ENCODE data around the gene EFCAB11.
A peak's percentile ranks its signal among the peaks of the same experiment; 100 is the strongest.

EFCAB11 gene

DNA sequence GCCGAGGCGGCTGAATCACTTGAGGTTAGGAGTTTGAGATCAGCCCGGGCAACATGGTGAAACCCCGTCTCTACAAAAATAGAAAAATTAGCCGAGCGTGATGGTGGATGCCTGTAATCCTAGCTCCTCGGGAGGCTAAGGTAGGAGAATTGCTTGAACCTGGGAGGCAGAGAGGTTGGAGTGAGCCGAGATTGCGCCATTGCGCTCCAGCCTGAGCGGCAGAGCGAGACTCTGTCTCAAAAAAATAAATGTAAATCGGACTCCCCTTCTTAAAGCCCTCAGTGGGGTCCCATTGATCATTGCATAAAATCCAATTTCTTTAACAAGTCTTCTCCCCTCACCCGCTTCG lies 2.1 kb upstream of the EFCAB11 start:
- DNase-seq, result no peak

DNA sequence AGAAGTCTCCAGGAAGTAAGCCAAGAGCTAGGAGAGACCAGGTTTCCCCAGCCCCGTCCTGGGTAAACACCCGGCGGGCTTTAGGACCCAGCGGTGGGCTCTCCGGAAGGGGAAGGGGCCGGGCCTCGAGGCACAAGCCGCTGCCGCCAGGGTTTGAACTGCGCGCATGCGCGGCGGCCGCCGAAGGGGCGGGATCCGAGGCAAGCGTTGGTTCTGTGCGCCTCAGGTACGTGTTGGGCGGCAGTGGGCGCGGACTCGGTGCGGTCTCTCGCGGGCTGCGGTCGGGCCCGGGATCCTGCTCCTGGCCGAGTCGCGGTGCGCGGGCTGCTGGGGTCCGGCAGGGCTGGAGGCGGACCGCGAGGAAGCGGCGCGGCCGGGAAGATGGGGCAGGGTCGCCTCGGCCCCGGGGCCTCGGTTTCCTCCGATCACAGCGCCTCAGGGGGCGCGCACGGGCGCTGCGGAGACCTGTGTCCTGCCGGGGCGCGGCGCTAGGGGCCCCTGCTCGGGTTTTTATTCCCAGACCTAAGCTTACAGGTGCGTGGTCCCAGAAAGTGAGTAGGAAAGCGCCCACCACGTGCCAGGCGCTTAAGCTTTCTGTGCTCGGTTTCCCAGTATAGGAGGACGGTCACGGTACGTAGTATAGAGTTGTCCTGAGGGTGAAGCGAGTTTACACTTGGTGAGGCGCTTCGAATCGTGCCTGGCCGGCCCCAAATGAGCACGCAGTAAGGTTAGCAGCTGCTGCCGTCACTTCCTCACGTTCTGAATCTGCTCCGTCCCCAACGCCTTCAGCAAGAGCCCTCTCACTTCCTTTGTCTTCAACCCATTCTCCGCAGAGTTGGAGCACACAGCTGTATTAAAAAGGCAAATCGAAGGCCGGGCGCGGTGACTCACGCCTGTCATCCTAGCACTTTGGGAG lies 1.5 kb upstream of the EFCAB11 start, which contains the start of gene TDP1:
TSS of gene TDP1 (plus strand) at position 183 of the 916 bp plus-strand sequence. CDS start 7,188 bp downstream, outside the sequence.
- DNase-seq, result peak; percentile 94

- DNase-seq, result no peak
Measured at GRCh38 chr14:89955022-89955744, 653 bp upstream of the EFCAB11 start.

- DNase-seq, result no peak
Measured at GRCh38 chr14:89953602-89954001, 928 bp downstream of the EFCAB11 start.

- DNase-seq, result no peak
Measured at GRCh38 chr14:89952576-89952975, 2.0 kb downstream of the EFCAB11 start.

- DNase-seq, result no peak
Measured at GRCh38 chr14:89947344-89947743, 7.2 kb downstream of the EFCAB11 start.

DNA sequence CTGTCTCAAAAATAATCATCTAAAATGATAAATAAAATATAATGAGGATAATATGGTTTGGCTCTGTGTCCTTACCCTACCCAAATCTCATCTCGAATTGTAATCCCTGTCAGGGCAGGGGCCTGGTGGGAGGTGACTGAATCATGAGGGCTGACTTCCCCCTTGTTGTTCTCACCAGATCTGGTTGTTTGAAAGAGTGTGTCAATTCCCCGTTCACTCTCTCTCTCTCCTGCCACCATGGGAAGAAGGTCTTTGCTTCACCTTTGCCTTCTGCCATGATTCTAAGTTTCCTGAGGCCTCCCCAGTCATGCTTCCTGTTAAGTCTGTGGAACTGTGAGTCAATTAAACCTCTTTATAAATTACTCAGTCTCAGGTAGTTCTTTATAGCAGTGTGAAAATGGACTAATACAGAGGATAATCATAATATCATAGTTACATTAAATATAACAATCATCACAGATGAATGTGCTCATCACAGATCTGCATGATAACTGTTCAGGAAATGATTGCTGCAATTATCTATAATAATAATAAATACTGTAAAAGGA lies 12.6 kb downstream of the EFCAB11 start:
- no peak for DNase-seq

DNA sequence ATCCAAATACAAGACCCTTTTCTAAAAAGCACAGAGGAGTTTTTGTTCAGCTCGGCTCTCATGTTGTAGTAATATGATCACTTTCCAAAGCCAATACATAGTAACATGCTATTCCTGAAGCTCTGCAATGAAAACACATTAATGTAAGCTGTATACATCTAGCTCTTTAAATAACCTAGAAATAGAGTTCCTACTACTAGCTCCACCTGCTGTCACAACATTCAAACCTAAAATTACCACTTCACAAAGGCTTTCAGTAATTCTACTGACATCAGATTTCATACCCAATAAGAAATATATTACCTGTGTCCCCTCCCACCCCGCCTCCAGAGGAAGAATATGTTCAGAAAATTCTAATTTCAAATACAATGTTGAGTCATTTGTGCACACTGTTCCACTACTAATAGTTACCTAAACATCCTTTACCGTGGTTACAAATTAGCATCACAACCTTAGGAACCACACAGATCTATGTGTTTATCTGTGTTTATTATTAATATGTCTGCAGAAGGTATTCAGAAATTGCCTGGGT lies 17.8 kb downstream of the EFCAB11 start:
- peak; percentile 0 for DNase-seq

DNA sequence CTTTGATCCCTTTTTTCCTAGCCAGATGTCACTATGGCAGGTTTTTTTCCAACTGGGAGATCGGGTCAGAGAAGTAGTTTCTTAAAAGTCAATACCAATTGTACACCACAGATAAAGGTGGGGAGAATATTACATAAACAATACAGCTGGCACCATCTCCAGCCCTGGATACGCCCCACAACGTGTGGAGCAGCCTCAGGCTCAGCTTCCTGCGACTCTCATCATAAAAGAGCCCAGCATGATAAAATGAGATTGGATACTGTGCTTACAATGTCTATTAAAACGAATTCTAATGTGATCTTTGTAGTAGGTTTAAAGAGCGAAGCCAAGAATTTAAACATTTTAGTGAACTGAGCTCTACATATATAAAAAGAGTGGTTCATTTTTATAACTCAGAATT lies 21.5 kb downstream of the EFCAB11 start:
- DNase-seq, result peak; percentile 6

DNA sequence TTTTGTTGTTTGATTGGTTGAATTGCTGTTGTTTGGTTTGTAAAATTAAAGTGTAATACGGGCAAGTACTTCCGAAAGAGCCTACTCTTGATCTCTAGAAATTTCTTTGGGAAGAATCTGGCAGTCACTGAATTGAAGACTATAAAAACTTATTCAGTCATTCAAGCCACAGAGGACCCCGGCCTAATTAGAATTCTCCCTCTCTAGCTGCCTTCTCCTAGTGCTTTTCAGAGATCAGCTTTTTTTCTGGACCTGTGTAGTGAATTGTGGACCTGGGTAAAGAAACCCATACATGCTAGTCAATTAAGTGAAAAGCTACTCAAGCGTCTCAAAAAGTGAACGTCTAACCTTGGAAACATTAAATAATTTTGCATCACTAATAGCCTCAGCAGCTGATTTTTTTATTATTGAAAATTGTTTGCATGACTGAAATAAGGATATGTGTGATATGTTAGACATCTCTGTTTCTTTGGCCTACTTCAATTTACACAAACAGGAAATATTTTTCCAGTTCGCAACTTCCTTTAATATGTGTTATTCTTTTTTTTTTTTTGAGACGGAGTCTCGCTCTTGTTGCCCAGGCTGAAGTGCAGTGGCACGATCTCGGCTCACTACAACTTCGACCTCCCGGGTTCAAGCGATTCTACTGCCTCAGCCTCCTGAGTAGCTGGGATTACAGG lies 27.2 kb downstream of the EFCAB11 start:
- DNase-seq, result no peak

- no peak for DNase-seq
Measured at GRCh38 chr14:89926694-89927093, 27.8 kb downstream of the EFCAB11 start.

- DNase-seq, result no peak
Measured at GRCh38 chr14:89924268-89924667, 30.3 kb downstream of the EFCAB11 start.

DNA sequence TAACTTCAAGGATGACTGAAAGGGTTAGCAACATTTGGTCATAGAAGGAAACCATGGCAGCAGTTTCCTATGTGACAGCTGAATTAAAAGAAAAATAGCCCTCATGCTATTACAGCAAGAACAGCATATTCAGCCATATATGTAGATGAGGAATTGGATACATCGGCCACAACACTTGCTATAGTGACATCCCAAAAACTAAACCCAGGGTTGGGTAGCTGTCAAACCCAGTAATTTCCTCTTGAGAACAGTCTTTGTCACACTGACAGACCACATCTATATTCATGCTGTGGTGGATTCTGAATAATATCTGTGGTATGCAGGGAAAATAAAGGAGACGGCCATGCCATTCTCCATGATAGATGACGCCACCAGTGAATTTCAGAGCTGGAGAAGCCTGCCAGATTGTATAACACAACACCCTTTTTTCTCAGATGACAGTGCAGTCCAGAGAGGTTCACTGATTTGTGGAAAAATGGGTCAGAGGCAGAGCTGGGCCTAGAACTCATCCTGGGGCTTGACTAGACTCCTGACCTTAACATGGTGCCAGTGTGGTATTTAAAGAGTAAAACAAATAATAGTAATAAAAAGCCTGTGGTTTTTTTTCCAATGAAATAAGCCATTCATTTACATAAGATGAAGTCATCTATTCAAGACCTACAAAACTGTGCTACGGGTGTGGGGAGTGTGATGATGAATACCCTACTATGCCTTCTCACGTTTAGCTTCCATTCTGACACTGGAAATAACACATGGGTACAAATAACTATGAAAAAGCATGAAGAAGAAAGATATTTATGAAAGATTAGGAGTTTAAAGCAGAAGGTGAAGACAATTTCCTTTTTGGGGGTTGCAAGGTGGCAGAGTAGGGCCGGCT lies 32.3 kb downstream of the EFCAB11 start:
- no peak for DNase-seq

DNA sequence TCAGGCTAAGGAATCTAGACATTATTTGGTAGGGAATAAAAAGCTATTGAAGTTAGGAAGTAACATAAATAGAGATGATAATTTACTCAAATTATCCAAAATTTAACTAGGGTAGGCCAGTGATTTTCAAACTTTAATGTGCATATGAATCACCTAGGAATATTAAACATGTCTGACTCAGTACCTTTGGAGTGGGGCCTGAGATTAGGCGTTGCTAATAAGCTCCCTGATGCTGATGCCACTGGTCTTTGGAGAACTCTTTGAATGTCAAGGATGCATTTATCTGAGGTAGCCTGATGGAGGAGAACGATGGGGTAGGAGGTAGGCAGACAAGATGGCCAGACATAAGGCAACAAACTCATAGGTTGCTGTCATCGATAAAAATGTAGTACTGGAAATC lies 33.2 kb downstream of the EFCAB11 start:
- no peak for DNase-seq

DNA sequence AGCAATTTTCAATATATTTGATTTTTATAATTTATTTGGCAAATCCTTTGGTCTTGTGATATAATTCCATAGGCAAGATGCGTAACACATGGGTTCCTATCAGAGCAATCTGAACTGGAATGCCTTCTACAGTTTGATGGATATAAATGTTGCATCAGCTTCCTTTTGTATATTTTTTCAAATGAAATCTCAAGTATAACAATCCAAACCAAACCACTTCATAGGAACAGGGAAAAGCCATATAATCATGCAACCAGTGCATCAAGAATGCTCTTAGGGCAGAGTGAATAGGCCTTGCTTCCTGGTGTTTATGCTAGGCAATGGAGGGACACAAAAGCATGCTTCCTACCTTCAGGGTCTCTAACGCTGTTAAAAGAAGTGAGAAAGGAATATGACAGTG lies 34.5 kb downstream of the EFCAB11 start:
- DNase-seq, result no peak

DNA sequence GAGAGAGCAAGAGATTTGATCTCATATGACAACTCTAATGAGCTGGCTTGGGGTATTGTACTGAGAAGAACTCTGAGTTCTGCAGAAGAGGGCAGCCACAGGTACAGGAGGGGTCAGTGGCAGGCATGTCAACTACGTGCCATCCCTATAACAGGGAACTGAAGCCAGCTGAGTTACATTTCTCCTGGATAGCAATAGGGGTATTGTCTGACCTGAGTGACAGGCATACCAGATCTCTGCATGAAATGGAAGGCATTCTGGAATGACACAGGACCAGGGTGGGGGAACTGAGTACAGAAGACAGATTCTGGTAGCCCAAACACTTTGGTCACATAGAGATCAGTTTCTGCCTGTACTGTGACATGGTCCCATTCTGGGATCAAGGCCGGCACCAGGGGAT lies 35.8 kb downstream of the EFCAB11 start:
- no peak for DNase-seq

- DNase-seq, result peak; percentile 19
Measured at GRCh38 chr14:89915114-89915878, 39.2 kb downstream of the EFCAB11 start.

DNA sequence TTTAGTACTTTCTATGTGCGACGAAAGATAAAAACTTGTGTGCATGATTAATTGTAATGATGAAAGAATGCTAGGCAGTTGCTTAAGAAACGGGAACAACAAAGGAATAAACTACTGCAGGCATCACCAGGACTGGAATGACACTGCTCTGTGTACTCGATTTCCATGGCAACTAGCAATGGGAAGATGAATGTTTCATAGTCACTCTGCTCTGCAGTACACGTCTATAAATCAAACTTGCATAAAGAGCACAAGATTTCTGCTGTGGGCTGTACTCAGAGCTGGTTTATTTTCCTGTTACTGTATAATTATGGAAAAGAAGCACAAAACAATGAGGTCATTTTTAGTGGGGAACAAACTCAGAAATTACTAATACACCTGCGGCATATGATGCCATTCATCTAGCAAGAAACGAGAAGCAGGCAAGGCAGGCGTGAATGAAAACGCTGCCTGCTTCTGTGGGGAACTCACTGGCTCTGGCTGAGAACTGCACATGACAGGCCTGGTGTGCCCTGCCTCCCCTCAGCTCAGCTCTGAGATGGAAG lies 41.8 kb downstream of the EFCAB11 start:
- no peak for DNase-seq

- no peak for DNase-seq
Measured at GRCh38 chr14:89912221-89912620, 42.3 kb downstream of the EFCAB11 start.

- DNase-seq, result no peak
Measured at GRCh38 chr14:89911010-89911919, 43.3 kb downstream of the EFCAB11 start.
